NB4 (cell line): ENCODE data around the gene CATSPER3.

ENCODE experiments used
- POLR2A ChIP-seq: IDR thresholded peaks from 2 replicates; pipeline ENCODE4 v1.6.1; 2011; ENCODE audit warnings: mild to moderate bottlenecking; ENCODE audit not compliant: insufficient read length; ENCODE audit errors: extremely low read depth
- TF ChIP-seq, protein P1 (sequence below): IDR thresholded peaks from one replicate; pipeline ENCODE4 v1.5.1; 2012; ENCODE audit warnings: low read depth, low read length

DNA sequence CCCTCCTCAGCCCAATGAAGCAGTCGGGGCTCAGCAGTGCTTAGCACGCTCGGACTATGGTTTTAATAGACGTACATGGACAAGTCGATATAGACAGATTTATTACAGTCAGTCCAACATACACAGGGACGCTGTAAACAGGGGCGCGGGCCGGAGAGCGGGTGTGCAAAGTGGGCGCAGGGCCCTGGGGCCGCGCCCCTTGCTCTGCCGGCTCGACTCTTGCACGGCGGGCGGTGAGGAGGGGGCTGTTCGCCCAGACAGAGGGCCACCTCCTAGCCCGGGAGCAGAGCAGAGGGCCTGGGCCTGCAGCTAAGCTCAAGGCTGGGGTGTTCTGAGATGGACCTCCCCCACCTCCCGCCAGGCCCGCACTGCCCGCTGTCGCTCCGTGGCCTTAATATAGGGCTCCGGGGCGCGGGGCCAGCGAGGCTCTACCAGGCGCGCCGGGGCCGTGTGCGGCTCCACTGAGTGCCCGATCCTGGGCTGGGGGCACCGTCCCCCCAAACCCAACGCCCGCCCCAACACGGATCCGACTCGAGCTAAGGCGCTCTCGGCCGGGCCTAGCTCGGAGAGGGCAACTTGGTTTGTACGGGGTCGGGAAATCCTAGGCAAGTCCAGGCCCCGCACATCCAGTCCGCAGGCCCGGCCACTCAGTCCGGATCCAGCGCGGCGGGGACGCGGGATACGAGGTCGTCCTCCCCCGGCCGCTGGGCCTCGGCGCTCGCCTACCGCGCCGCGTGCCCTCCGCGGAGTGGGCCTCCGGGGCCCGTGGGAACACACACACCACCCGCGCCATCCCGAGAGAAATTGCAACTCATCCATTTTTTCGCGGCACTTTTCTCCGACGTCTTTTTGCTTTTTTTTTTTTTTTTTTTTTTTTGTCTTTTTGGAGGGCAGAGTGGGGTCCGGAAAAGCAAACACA is 60.2 kb downstream of the CATSPER3 start:
- TF ChIP-seq, protein P1, sequence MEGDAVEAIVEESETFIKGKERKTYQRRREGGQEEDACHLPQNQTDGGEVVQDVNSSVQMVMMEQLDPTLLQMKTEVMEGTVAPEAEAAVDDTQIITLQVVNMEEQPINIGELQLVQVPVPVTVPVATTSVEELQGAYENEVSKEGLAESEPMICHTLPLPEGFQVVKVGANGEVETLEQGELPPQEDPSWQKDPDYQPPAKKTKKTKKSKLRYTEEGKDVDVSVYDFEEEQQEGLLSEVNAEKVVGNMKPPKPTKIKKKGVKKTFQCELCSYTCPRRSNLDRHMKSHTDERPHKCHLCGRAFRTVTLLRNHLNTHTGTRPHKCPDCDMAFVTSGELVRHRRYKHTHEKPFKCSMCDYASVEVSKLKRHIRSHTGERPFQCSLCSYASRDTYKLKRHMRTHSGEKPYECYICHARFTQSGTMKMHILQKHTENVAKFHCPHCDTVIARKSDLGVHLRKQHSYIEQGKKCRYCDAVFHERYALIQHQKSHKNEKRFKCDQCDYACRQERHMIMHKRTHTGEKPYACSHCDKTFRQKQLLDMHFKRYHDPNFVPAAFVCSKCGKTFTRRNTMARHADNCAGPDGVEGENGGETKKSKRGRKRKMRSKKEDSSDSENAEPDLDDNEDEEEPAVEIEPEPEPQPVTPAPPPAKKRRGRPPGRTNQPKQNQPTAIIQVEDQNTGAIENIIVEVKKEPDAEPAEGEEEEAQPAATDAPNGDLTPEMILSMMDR, result no peak
- TF ChIP-seq POLR2A, result no peak
